ENCODE data around the gene RNF126.

GRCh38 chr19:634975-635652 lies 27.9 kb downstream of the RNF126 start:
- TF ChIP-seq CTCF (optimal IDR thresholded peaks at IDR 0.05 in 1 of 3, IDR thresholded peaks at IDR 0.05 in 1 of 3, conservative IDR thresholded peaks at IDR 0.05 in 1 of 3; ENCODE audit: extremely low read depth in 1 of 3, insufficient read depth in 2 of 3, low read length in 3 of 3): no peak
- TF ChIP-seq EZH2 (IDR thresholded peaks at IDR 0.05; ENCODE audit: low read length): no peak
